Stimulated activated CD8-positive, alpha-beta memory T cell treated with anti-CD3 and anti-CD28 coated beads, Interleukin-15, amount 100 ng/mL, for 24 hours (primary cell): ENCODE results near the gene RNF213.
"Not testable (repeated sequence)": the region's sequence is repeated elsewhere in the genome, so short reads cannot be mapped to it uniquely, and the experiment has no call there.

Source experiments
- DNase-seq: peaks from one replicate; pipeline ENCODE4 v3.0.0-alpha.2; 2020; ENCODE audit warnings: low read depth

RNF213 gene

DNA sequence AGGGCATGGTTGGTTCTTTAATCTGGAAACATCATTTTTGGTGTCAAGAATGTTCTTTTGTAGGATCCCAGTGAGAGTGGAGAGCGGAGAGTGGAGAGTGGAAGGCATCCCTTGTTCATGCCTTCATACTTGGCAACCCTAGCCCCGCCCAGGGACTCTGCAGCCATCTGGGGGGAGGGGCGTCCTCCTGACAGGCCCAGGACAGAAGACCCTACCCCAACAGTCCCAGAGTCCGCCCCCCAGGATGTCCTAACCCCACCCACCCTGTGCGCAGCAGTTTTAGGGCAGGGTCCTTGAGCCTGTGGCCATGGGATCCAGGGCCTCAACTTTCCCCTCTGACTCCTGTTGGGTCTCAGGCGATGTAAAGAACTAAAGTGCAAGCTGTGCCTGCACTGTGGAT lies 36.0 kb upstream of the RNF213 start:
- DNase-seq = no peak

DNA sequence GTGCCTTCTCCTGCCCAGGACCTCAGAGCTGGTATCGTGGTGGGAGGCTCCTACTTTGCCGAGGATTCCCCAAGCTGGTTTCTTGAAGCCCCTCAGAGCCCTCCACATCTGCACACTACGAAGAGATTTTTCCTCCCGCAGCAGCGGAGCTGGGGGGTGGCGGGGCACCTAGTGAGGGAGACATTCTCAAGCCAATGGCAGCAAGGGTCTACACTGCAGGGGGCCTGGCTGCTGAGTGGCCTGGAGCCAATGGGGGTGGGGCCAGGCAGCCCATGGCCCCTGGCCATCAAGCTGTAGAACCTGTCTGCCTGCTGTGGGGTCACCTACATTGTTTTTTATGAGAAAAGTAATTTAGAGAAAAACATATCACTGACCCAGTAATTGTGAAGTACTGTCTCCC lies 35.4 kb upstream of the RNF213 start:
- DNase-seq = no peak

- no peak for DNase-seq
Observed at GRCh38 chr17:80227156-80227555, 33.5 kb upstream of the RNF213 start.

DNA sequence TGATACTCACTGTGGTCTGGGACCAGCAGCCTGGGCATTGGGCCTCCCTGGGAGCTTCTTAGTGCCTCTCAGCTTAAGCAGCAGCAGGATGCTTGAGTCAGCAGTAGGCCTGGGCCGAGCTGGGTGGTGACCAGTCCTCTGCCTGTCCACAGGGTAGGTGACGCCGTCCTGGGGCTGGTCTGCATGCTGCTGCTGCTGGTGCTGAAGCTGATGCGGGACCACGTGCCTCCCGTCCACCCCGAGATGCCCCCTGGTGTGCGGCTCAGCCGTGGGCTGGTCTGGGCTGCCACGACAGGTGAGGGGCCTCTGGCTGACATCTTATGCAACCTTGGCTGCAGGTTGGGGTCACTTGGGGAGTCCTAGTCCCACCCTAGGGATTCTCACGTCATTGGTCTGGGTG lies 33.0 kb upstream of the RNF213 start:
- no peak for DNase-seq

DNA sequence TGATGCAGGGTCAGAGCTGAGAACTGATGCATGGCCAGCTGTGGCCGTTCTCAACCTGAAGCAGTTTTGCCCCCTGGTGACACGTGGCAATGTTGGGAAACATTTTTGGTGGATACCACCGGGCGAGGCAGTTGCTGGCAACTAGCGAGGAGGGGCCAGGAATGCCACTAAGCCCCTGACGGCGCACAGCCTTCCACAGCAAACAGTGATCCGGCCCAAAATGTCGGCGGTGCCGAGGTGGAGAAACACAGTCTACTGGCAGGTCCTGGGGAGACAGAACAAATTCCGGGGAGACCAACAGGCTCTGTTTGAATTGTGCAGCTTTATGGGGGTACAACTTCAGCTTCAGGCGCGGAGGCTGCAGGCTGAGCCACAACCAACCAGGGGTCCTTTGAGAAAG lies 32.2 kb upstream of the RNF213 start:
- DNase-seq = no peak

DNA sequence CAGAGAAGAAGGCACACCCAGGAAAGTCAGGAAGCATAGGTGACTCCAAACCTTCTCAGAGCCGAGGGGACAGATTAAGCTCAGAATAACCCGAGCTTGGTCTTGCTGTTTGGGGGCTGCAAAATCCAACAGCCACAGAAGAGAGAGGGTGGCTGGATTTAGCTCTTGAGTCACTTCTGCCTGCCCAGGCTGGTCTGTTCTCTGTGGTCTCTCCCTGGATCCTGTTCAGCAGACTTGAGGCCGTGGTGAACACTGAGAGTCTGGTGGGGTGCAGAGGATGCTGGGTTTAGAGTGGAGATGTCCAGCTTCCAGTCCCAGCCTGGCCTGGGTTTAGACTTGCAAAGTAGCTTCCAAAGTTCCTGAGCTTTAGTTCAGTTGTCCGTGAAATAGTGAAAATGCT lies 31.6 kb upstream of the RNF213 start:
- no peak for DNase-seq

DNA sequence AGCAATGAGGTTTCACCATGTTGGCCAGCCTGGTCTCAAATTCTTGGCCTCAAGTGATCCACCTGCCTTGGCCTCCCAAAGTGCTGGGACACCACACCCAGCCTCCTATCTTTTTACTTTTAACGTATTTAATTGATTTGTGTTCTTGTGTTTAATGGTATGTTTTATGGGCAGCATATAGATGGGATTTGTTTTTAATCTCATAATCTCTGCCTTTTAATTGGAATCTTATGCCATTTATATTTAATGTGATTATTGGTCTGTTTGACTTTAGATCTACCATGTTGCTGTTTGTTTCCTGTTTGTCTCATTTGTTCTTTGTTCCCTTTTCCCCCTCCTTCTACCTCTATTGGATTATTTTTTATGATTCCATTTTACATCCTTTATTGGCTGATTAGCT lies 28.2 kb upstream of the RNF213 start:
- no peak for DNase-seq

GRCh38 chr17:80233202-80233601 lies 27.4 kb upstream of the RNF213 start:
- no peak for DNase-seq

- DNase-seq = no peak
Observed at GRCh38 chr17:80236911-80237310, 23.7 kb upstream of the RNF213 start.

- no peak for DNase-seq
Observed at GRCh38 chr17:80237386-80237785, 23.3 kb upstream of the RNF213 start.

GRCh38 chr17:80242505-80242904 lies 18.1 kb upstream of the RNF213 start:
- no peak for DNase-seq

DNA sequence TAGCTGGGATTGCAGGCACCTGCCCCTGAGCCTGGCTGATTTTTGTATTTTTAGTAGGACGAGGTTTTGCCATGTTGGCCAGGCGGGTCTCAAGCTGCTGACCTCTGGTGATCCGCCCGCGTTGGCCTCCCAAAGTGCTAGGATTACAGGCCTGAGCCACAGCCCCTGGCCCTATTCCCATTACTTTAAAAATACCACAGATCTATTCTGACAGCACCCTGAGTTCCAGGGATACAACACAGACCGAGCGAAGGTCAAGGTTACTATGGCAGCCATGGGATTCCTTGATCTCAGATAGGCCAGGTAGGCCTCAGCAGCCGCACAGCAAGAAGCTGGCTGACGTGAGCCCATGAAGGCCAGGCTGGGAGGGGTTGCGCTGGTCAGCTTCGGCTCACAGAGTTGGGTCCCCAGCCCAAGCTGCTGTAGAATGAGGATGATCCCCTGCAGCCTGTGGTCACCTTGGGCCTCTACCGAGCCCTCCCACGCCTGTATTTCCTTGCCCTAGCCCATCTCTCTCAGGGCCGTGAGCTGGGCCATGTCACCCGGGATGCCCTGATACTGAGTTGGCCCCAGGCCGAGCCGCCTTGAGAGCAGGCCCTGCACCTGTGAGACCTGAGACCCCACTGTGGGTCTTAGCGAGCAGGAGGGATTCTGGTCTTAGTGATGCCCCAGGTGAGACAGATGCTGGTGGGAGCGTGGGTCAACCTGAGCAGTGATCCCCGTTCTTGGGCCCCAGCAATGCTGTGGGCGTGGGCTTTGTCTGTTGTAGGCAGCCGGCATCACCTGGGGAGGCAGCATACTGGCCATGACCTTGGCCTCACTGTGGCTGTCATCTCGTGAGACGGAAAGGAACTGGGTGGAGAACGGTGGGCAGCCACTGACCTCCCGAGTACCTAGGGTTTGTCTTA lies 16.9 kb upstream of the RNF213 start:
- no peak for DNase-seq

DNA sequence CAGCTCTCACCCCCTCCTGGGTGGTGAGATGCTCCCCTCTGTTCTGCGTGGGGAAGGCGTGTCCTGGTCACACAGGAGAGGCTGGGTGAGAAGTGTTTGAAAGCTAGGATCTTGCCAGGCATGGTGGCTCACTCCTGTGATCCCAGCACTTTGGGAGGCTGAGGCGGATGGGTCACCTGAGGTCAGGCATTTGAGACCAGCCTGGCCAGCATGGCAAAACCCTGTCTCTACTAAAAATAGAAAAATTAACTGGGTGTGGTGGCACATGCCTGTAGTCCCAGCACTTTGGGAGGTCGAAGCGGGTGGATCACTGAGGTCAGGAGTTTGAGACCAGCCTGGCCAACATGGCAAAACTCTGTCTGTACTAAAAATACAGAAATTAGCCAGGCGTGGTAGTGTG lies 16.2 kb upstream of the RNF213 start:
- not testable (repeated sequence) for DNase-seq

DNA sequence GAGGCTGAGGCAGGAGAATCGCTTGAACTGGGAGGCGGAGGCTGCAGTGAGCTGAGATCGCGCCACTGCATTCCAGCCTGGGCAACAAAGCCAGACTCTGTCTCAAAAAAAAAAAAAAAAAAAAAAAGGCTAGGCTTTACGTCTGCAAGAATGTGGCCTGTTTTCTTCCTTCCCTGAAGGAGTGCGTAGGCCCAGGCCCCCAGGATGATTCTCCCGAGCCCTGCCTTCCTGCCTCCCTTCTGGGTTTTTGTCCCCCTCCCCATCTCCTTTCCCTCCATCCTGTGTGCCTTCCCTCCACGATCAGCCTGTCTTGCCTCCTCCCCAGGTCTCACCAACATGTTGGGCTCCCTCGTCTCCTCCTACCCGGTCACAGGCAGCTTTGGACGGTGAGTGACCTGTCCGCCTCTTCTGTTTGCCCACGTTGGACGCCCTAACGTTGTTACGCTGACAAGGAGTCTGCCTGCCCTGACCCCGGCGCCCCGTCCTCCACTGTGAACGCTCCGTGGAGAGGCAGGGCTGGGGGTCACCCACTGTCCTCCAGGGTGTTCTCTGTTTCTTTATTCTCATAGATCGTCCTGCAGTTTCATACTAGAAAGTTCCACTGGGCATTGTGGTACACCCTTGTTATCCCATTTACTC lies 15.7 kb upstream of the RNF213 start:
- DNase-seq = no peak

DNA sequence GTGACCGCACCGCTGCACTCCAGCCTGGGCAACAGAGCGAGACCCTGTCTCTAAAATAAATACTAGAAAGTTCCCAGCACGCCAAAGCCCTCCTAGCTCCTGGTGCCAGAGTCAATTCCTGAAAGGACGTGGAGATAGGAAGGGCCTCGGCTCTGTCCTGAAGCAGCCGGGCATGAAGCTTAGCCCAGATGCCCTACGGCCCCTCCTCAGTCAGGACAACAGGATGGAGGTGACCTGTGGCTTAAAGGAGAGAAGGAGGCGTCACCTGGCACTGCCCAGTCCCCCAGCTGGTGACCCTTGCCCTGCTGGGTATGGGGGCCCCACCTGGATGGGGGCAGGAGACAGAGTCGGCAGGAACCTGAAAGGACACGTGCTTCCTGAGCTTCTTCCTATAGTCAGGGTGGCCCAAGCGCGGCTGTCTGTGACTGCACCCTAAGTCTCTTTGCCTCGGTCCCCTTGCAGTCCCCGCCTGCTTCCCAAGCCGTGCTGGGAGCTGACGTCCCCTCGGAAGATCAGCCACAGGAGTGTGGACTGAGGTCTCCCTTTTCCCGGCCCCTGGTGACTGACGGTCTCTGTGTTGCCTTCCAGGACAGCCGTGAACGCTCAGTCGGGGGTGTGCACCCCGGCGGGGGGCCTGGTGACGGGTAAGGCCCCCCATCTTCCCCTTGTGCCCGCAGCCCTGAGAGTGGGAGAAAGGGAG lies 14.9 kb upstream of the RNF213 start:
- no peak for DNase-seq

- no peak for DNase-seq
Observed at GRCh38 chr17:80246266-80246681, 14.4 kb upstream of the RNF213 start.

DNA sequence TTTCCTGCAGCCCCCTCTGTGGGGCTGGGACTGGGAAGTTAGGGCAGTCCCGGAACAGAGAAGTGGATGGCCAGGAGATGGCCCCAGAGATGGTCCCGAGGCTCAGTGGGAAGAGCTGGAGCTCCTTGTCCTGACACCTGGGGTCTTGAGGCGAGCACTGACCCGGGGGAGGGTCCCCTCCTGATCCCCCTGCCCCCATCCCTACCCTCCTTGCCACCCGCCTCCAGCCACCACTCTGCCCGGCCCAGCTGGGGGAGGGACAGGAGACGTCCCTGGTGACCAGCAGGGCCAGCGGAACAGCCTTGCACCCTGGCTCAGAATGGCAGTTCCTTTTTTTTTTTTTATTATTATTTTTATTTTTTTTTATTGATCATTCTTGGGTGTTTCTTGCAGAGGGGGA lies 13.9 kb upstream of the RNF213 start:
- DNase-seq = no peak

GRCh38 chr17:80247561-80247960 lies 13.1 kb upstream of the RNF213 start:
- no peak for DNase-seq

GRCh38 chr17:80248001-80248893 lies 12.4 kb upstream of the RNF213 start:
- DNase-seq = no peak

DNA sequence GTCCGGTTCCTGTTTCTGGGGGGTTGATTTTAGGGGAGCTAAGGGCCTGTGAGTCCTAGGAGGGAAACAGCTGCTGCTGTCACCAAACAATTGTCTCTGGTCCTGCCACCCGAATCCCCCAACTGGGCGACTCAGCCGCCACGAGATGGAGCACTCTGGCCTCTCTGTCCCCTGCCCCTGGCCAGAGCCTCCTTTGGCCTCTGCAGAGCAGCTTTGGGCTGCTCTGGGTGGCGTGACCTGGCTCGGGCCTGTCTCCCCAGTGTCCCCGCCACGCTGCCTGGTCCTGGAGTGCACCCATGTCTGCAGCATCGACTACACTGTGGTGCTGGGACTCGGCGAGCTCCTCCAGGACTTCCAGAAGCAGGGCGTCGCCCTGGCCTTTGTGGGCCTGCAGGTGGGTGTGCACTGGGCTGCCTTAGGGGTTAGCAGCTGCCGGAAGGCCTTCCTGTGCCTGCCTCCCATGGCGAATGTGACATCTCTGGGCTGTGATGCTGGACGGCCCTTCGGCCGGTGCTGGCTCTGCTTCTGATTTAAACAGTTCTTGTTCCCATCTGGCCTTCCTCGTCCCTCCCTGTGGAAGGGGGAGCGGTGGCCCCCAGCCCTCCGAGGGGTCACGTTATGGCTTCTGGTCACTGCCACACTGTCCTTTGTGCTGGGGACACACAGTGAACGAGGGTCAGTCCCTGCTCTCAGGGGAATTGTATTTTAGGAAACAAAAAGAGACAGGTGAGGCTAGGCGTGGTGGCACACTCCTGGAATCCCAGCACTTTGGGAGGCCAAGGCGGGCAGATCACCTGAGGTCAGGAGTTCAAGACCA lies 11.6 kb upstream of the RNF213 start:
- DNase-seq = no peak

DNA sequence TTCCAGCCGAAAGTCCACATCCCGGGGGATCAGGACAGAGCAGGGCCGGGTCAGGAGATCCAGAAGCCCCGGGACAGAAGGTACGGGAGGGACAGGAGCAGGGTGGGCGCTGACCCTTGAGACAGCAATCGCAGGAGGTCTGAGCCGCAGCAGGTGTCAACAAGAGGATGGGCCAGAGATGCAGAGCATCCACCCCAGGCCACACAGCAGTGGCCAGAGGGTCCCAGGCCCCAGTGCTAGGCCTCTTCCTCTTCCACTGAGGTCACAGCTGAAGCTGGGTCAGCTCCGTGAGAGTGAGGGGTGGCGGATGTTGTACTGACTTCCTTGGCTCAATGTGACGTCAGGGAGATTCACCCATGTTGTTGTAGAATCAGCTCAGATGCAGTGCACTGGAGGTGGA lies 8.7 kb upstream of the RNF213 start:
- no peak for DNase-seq
